PFSK-1 (cell line): Measurements from ENCODE around the gene LEO1. TPM values are rescaled to one million over a fixed set of nuclear protein-coding genes. Genes with fewer than 3 reads are reported as not detected.
A peak's percentile ranks its signal among the peaks of the same experiment; 100 is the strongest.

Experiments used
- FOXP2 ChIP-seq: optimal IDR thresholded peaks from 2 replicates; pipeline ENCODE3; 2011; ENCODE audit warnings: borderline replicate concordance, control low read depth, inconsistent platforms; ENCODE audit not compliant: insufficient read depth; ENCODE audit errors: extremely low read length, extremely low read depth
- POLR2AphosphoS5 ChIP-seq: IDR thresholded peaks from 2 replicates; pipeline ENCODE4 v1.6.1; 2012; ENCODE audit warnings: low read depth, mild to moderate bottlenecking, control low read depth, low read length, moderate library complexity
- SIN3A ChIP-seq: IDR thresholded peaks from 2 replicates; pipeline ENCODE4 v1.6.1; 2012; ENCODE audit warnings: mild to moderate bottlenecking, low read length, moderate library complexity, borderline replicate concordance; ENCODE audit not compliant: insufficient read depth
- TAF1 ChIP-seq: IDR thresholded peaks from 2 replicates; pipeline ENCODE4 v1.6.1; 2012; ENCODE audit warnings: low read length, control low read depth, borderline replicate concordance; ENCODE audit not compliant: insufficient read depth
- polyA plus RNA-seq: library from polyadenylated mRNA; unstranded; fragments of >200 nt; gene quantifications from one replicate; pipeline ENCODE4 v1.2.1, GENCODE V29; 2012; ENCODE audit warnings: low read depth, missing spikeins; ENCODE audit not compliant: insufficient read length
- TF ChIP-seq, protein P1 (sequence below), 2 experiments: IDR thresholded peaks; 2 replicates each; pipeline versions ENCODE4 v1.6.1 to v1.8.0; 2011 to 2012; ENCODE audit warnings: low read depth in 2 of 2, low read length in 2 of 2, control low read depth in 1 of 2, inconsistent platforms in 1 of 2, mild to moderate bottlenecking in 1 of 2, moderate library complexity in 1 of 2; ENCODE audit not compliant: insufficient read depth in 1 of 2

The LEO1 gene
- 19.7 TPM for polyA plus RNA-seq

DNA sequence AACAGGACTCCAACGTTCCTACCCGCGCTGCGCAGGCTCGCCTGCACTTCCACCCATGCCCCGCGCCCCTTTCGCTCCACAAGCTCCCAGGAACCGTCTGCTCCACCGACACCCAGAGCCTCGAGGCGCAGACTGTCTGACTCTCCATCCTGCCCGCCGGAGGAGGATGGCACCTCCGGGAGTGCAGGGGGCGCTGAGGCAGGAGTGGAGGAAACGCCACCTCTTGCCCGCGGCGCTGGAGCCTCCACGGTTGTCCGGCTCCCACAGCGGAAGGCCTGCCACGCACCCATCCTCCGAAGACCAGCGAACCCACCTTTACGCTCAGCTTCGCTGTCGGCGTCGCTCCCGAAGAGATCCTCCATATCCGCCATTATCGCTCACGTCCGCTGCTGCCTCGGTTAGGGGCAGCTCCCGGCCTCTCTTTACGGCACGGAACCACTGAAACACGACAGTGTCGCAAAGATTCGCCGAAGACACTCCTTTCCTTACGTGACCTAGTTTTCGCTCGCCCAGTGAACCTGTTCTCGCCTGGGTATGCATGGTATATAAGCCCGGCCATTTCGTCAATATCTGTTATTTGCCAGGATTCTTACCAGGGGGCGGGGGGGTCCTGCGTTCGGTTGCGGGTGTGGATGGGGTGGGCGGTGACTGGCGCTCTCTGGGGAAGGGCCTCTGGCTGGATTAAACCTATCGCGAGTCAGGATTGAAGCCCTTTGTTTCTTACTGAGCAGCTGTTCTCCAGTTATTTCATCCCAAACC, at the start of gene LEO1:
LEO1 (minus strand) TSS at position 404 of the 759 bp plus-strand sequence; CDS start at position 371, 33 bp downstream.
- TF ChIP-seq POLR2AphosphoS5 = peak; percentile 91
- TF ChIP-seq, protein P1, sequence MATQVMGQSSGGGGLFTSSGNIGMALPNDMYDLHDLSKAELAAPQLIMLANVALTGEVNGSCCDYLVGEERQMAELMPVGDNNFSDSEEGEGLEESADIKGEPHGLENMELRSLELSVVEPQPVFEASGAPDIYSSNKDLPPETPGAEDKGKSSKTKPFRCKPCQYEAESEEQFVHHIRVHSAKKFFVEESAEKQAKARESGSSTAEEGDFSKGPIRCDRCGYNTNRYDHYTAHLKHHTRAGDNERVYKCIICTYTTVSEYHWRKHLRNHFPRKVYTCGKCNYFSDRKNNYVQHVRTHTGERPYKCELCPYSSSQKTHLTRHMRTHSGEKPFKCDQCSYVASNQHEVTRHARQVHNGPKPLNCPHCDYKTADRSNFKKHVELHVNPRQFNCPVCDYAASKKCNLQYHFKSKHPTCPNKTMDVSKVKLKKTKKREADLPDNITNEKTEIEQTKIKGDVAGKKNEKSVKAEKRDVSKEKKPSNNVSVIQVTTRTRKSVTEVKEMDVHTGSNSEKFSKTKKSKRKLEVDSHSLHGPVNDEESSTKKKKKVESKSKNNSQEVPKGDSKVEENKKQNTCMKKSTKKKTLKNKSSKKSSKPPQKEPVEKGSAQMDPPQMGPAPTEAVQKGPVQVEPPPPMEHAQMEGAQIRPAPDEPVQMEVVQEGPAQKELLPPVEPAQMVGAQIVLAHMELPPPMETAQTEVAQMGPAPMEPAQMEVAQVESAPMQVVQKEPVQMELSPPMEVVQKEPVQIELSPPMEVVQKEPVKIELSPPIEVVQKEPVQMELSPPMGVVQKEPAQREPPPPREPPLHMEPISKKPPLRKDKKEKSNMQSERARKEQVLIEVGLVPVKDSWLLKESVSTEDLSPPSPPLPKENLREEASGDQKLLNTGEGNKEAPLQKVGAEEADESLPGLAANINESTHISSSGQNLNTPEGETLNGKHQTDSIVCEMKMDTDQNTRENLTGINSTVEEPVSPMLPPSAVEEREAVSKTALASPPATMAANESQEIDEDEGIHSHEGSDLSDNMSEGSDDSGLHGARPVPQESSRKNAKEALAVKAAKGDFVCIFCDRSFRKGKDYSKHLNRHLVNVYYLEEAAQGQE (IDR thresholded peaks at IDR 0.05; ENCODE audit: insufficient read depth in 1 of 2, low read depth in 2 of 2, low read length in 2 of 2) = no peak; a peak in 1 of 4 replicates
- peak; percentile 18 for TF ChIP-seq FOXP2
- TF ChIP-seq TAF1 = peak; percentile 96

DNA sequence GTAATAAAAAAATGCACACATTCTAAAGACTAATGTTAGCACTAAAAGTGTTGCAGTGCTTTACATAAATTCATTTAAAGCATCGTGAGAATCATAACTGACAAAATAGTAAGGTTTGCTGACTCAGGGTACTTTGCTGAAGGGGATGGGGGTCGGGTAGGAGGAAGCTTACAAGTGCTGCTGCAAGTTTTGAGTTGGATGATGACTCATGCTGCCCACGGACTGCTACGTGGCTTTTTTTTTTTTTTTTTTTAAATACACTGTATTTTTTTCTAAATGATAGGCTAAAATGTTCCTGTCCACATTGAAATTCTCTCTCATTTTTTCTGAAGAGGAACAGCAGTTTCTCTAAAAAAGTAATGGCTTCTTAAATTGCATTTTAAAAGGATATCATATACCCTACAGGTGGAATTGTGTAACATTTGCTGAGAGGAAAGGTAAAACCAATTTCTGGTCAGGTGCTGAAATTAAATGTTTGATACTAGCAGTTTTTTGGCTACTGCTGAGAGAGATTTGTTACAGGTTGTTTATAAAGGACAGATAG, 49.6 kb upstream of the LEO1 start:
- TF ChIP-seq FOXP2 = no peak
- no peak for TF ChIP-seq POLR2AphosphoS5
- TF ChIP-seq, protein P1 (IDR thresholded peaks at IDR 0.05; ENCODE audit: insufficient read depth in 1 of 2, low read depth in 2 of 2, low read length in 2 of 2) = no peak
- TF ChIP-seq SIN3A = peak; percentile 65; the same call in 1 of the 2 replicates
- no peak for TF ChIP-seq TAF1

DNA sequence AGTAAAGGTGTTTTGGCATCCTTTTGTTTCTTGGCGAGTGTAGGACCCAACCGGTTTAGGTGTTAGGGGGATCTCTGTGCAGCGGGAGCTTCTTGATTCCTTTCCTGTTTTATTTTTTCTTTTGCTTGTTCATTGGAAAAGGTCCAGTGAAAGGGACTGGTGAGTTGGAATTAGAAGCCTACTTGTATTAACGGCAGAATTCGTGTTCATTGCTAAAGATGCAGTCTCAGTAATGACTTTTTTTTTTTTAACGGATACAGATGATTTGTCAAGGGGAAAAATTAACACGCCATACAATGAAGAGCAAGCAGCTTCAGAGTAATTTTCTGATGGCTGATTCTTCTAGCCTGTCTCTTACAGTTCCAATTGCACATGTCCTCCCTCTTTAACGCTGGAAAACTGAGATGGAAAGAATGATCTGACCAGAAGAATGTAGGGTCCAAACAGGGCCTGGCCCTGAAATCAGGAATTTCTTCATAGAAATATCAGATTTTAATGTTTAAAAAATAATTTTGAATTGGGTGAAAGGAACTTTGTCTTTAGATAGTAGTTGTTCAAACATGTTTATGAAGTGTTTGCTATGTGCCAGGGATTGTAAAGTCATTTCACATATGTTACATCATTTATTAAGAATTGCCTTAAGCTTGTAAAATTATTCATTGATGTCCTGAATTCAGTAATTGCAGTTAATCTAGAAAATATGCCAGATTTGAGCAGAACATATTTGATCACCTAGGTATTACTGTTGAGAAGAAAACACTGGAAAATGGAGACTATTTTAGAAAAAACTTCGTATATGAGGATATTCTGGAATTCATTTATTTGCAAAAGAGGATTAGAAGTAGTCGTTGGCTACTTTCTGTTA, 48.9 kb upstream of the LEO1 start:
- TF ChIP-seq, protein P1 (IDR thresholded peaks at IDR 0.05; ENCODE audit: insufficient read depth in 1 of 2, low read depth in 2 of 2, low read length in 2 of 2) = no peak
- TF ChIP-seq POLR2AphosphoS5 (no peak), SIN3A (no peak; the same call in 1 of the 2 replicates), TAF1 (no peak), FOXP2 (no peak)

DNA sequence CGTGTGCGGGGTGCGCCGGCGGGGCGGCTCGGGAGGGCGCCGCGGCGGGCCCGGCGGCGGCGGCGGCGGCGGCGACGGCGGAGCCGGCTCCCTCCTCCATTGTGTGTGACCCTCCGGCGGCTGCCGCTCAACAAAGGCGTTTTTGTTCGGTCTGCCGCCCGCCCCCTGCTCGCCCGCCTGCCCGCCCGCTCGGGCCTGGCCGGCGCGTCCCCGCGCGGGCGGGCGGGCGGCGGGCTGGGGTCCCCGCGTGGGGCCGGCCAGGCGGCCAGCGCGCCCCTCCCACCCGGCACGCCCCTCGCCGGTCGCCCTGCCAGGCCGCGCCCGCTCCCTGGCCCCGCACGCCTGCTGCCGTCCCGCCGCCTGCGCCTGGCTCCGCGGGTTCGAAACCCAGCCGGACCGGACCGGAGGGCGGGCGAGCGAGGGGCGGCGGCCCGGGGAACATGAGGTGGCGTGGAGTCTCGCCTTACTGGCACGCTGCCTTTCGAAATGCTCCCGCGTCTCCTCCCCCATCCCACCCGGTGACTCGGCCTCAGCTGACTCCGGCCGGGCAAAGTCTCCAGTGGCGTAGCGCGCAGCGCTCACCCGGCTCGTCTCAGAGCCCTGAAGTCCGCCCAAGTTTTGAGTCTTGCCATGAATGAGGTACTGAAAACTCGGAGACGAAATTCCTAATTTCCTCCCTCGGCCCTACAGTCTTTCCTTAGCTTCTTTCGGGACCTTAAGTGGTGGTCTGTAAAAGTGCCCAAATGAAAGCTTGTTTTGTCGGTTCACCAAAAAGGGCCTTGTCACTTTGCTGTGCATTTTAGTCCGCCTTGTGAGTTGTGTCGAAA, 48.0 kb upstream of the LEO1 start:
- TF ChIP-seq TAF1 (peak; percentile 43; the same call in 1 of the 2 replicates), SIN3A (peak; percentile 81; the same call in 1 of the 2 replicates), FOXP2 (peak; percentile 80), POLR2AphosphoS5 (no peak)
- TF ChIP-seq, protein P1 (IDR thresholded peaks at IDR 0.05; ENCODE audit: insufficient read depth in 1 of 2, low read depth in 2 of 2, low read length in 2 of 2) = peak in 1 of 2 experiments; percentile 7; a peak in 1 of 4 replicates
